DMS79 treated with DMSO at 0.1 percent for 48 hours (cell line): ENCODE results near the gene A1BG.
A peak's percentile ranks its signal among the peaks of the same experiment; 100 is the strongest.
"Not testable (repeated sequence)": the region's sequence is repeated elsewhere in the genome, so short reads cannot be mapped to it uniquely, and the experiment has no call there.

ENCODE experiments used
- DNase-seq: peaks from one replicate; lab custom pipeline; 2025; lab: John Stamatoyannopoulos, UW

The A1BG gene

GRCh38 chr19:58336216-58336615 is 17.1 kb downstream of the A1BG start:
- no peak for DNase-seq

- no peak for DNase-seq
These were observed 17.7 kb downstream of the A1BG start for GRCh38 chr19:58335630-58336029.

GRCh38 chr19:58334691-58335249 is 18.5 kb downstream of the A1BG start:
- DNase-seq: no peak

- DNase-seq: no peak
These were observed 20.6 kb downstream of the A1BG start for GRCh38 chr19:58332697-58333096.

- no peak for DNase-seq
These were observed 22.8 kb downstream of the A1BG start for GRCh38 chr19:58330458-58330857.

- peak; percentile 7 for DNase-seq
These were observed 24.3 kb downstream of the A1BG start for GRCh38 chr19:58328999-58329398.

- peak; percentile 93 for DNase-seq
These were observed 26.2 kb downstream of the A1BG start, which contains the start of gene ZSCAN22 for GRCh38 chr19:58326914-58327726. TSS of gene ZSCAN22 (plus strand) at chr19:58326994. CDS start at chr19:58334803, 7,809 bp downstream.

- DNase-seq: no peak
These were observed 26.8 kb downstream of the A1BG start for GRCh38 chr19:58326501-58326913.

- no peak for DNase-seq
These were observed 27.8 kb downstream of the A1BG start for GRCh38 chr19:58325311-58326022.

- DNase-seq: no peak
These were observed 34.1 kb downstream of the A1BG start for GRCh38 chr19:58319241-58319640.

- no peak for DNase-seq
These were observed 35.0 kb downstream of the A1BG start for GRCh38 chr19:58318297-58318696.

- DNase-seq: no peak
These were observed 35.7 kb downstream of the A1BG start for GRCh38 chr19:58317476-58318072.

- DNase-seq: no peak
These were observed 37.7 kb downstream of the A1BG start for GRCh38 chr19:58315580-58315979.

GRCh38 chr19:58311345-58311865 is 41.9 kb downstream of the A1BG start:
- no peak for DNase-seq

GRCh38 chr19:58310685-58311084 is 42.6 kb downstream of the A1BG start:
- not testable (repeated sequence) for DNase-seq

GRCh38 chr19:58307736-58308135 is 45.6 kb downstream of the A1BG start:
- no peak for DNase-seq

- DNase-seq: peak; percentile 26
These were observed 47.4 kb downstream of the A1BG start for GRCh38 chr19:58305932-58306323.

GRCh38 chr19:58305065-58305931 is 48.0 kb downstream of the A1BG start, which contains the start of gene ERVK3-1:
TSS of gene ERVK3-1 (plus strand) at chr19:58305377. CDS start at chr19:58312169, 6,792 bp downstream.
- DNase-seq: peak; percentile 92

GRCh38 chr19:58304748-58305064 is 48.6 kb downstream of the A1BG start:
- DNase-seq: no peak

GRCh38 chr19:58304255-58304654 is 49.0 kb downstream of the A1BG start:
- DNase-seq: no peak

- DNase-seq: no peak
These were observed 52.7 kb downstream of the A1BG start for GRCh38 chr19:58300620-58301019.
